Stimulated activated CD4-positive, alpha-beta T cell treated with anti-CD3 and anti-CD28 coated beads, Interleukin-1b, Interleukin-23, amount 100 ng/mL, for 24 hours (primary cell): ENCODE data around the gene SLC66A2.
"Not testable (repeated sequence)": the region's sequence is repeated elsewhere in the genome, so short reads cannot be mapped to it uniquely, and the experiment has no call there.

Experiments used
- DNase-seq, 4 experiments: peaks; one replicate each; pipeline ENCODE4 v3.0.0-alpha.2; 2020; ENCODE audit warnings: low read depth in 4 of 4, low spot score in 1 of 4

The SLC66A2 gene

GRCh38 chr18:79883461-79884293 is 67.8 kb downstream of the SLC66A2 start:
- DNase-seq: no peak

- no peak for DNase-seq
Measured at GRCh38 chr18:79882522-79883241, 68.8 kb downstream of the SLC66A2 start.

GRCh38 chr18:79881695-79882094 is 69.8 kb downstream of the SLC66A2 start:
- DNase-seq: no peak

GRCh38 chr18:79879566-79879965 is 71.9 kb downstream of the SLC66A2 start:
- no peak for DNase-seq

GRCh38 chr18:79878741-79879378 is 72.6 kb downstream of the SLC66A2 start:
- no peak for DNase-seq

GRCh38 chr18:79878246-79878645 is 73.2 kb downstream of the SLC66A2 start:
- DNase-seq: not testable (repeated sequence)

- no peak for DNase-seq
Measured at GRCh38 chr18:79877163-79878091, 74.0 kb downstream of the SLC66A2 start.

GRCh38 chr18:79876497-79876896 is 75.0 kb downstream of the SLC66A2 start:
- DNase-seq: no peak

- no peak for DNase-seq
Measured at GRCh38 chr18:79875931-79876461, 75.5 kb downstream of the SLC66A2 start.

GRCh38 chr18:79875531-79875919 is 75.9 kb downstream of the SLC66A2 start:
- no peak for DNase-seq

GRCh38 chr18:79874553-79875530 is 76.6 kb downstream of the SLC66A2 start:
- no peak for DNase-seq

- DNase-seq: no peak
Measured at GRCh38 chr18:79873449-79874110, 77.9 kb downstream of the SLC66A2 start.

GRCh38 chr18:79872527-79873444 is 78.7 kb downstream of the SLC66A2 start:
- no peak for DNase-seq

GRCh38 chr18:79871481-79872091 is 79.9 kb downstream of the SLC66A2 start:
- no peak for DNase-seq

- DNase-seq: no peak
Measured at GRCh38 chr18:79871026-79871390, 80.4 kb downstream of the SLC66A2 start.

GRCh38 chr18:79870301-79871025 is 81.0 kb downstream of the SLC66A2 start:
- no peak for DNase-seq
